Erythroblast (primary cell): ENCODE measurements around the gene NEB.
A peak's percentile ranks its signal among the peaks of the same experiment; 100 is the strongest.
"Not testable (repeated sequence)": the region's sequence is repeated elsewhere in the genome, so short reads cannot be mapped to it uniquely, and the experiment has no call there.

Experiments used
- DNase-seq, 2 experiments: peaks; one replicate each; lab custom pipeline; 2025; lab: John Stamatoyannopoulos, UW
- GATA1 ChIP-seq: IDR thresholded peaks from 2 replicates; pipeline ENCODE4 v1.6.1; 2011; ENCODE audit warnings: low read depth, mild to moderate bottlenecking, control low read depth, low read length, moderate library complexity
- POLR2A ChIP-seq: IDR thresholded peaks from 2 replicates; pipeline ENCODE4 v1.6.1; 2011; ENCODE audit warnings: mild to moderate bottlenecking, low read length

The NEB gene

GRCh38 chr2:151767536-151767935, 33.3 kb upstream of the NEB start:
- peak; percentile 26 to 67 for DNase-seq
- TF ChIP-seq POLR2A: no peak
- no peak for TF ChIP-seq GATA1

DNA sequence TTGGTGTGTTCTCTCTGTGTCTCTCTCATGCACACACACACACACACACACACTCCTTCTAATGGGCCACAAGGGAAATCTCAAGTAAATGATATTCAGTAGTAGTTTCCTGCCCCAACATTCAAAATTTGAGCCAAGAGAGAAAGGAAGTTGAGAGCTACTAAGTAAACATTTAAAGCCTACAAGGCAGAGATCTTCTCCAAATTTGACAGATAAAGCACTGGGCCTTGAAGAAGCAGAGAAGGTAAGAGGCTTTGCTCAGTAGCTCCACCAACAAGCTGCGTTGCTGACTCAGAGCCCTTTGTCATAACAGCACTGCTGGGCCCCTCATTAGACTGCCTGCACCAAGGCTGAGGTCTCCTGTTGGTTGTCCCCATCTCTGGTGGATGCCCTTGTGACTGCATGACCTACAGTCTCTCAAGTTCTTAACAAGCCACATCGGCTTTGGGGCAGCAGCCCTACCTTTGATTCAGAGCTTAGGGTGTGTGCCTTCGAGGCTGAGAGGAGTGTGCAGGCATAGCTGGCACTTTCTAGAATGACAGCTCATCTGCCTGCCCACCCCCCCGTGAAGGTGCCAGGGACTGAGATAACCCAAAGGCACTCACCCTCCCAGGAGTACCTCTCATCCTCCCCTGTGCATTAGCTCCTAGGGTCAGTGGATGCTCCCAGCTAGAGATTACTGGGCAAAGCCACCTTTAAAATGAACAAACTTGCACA, 32.3 kb upstream of the NEB start:
- no peak for TF ChIP-seq GATA1
- TF ChIP-seq POLR2A: no peak
- DNase-seq: peak; percentile 32 to 53

GRCh38 chr2:151765760-151766410, 31.6 kb upstream of the NEB start:
- no peak for DNase-seq
- TF ChIP-seq GATA1: no peak
- TF ChIP-seq POLR2A: no peak

- no peak for TF ChIP-seq GATA1
- no peak for TF ChIP-seq POLR2A
- DNase-seq: no peak
These were observed 28.4 kb upstream of the NEB start for GRCh38 chr2:151762694-151763093.

- DNase-seq: no peak
- TF ChIP-seq GATA1 (no peak), POLR2A (no peak)
These were observed 27.4 kb upstream of the NEB start for GRCh38 chr2:151761687-151762086.

DNA sequence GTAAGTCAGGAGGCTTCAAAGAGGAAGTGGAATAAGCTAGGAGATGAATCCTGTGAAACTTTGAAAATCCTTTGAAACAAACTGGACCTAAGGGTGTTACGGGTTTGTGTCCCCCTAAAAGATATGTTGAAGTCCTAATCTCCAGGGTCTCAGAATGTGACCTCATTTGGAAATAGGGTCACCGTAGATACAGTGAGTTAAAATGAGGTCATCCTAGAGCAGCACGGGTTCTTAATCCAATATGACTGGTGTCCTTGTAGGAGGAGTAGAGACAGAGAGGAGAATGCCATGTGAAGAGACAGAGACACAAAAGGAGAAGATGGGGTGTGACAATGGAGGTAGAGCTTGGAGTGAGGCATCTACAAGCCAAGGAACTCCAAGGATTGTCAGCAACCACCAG, 26.9 kb upstream of the NEB start:
- DNase-seq: no peak

DNA sequence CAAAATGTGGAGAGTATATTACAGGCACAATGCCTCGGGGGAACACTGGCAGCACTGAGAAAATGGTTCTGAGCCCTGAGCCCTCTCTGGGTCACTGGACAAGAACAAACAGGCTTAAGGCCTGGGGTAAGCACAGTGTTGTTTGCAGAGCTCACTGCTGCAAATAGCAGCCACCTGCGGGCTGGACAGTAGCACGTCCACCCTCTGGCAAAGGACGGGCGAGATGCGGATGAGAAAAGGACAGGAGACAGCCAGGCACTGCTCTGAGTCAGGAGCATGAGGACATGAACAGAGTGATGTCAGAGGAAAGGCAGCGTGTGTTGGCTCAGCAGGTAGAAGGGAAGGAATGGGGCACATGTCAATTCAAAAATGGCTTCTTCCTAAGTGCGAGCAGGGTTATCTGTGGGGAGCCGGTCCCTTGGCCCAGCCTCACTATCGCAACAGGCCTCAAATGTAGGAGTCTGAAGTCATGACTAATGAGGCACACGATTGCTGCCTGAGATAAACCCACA, 25.9 kb upstream of the NEB start:
- DNase-seq: peak; percentile 82 to 86
- TF ChIP-seq POLR2A (no peak), GATA1 (no peak)

More for the DNA sequence above, 26.9 kb upstream of the NEB start:
- TF ChIP-seq GATA1 (no peak), POLR2A (no peak)

DNA sequence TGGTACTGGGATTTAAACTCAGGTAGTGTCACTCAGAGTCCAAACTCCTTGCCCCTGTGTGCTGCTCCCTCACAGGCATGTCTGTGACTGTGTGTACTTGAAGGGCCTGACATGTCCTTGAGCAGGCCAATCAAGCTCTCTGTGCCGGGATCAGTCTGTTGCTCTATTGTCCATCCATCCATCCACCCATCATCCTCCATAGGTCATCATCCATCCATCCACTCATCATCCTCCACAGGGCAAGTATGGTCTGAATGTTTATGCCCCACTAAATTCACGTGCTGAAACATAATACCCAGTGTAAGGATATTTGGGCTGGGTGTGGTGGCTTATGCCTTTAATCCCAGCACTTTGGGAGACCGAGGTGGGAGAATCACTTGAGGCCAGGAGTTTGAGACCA, 24.5 kb upstream of the NEB start:
- no peak for DNase-seq
- TF ChIP-seq POLR2A: no peak

DNA sequence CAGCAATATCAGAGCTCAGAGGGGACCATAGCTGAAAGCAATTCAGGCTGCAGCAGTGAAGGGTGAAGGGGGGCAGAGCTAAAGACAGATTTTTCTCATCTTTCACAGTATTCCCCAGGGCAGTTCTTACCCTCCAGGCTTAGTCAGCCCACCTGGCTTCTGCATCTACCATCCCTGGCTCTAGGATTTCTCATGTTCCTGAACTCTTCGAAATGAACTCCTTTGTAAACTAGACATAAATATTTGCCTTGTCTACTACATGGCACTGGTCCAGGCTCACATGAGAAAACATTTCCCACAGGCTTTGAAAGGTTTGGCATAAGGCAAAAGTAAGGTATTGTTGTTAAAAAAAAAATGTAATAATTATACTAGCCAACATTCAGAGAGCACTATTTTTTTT, 23.6 kb upstream of the NEB start:
- no peak for TF ChIP-seq POLR2A
- no peak for TF ChIP-seq GATA1
- DNase-seq: no peak

- DNase-seq: peak in 1 of 2 experiments; percentile 20
- TF ChIP-seq GATA1 (no peak), POLR2A (no peak)
These were observed 22.5 kb upstream of the NEB start for GRCh38 chr2:151756820-151757219.

GRCh38 chr2:151754253-151754897, 20.1 kb upstream of the NEB start:
- no peak for DNase-seq
- TF ChIP-seq GATA1 (no peak), POLR2A (no peak)

DNA sequence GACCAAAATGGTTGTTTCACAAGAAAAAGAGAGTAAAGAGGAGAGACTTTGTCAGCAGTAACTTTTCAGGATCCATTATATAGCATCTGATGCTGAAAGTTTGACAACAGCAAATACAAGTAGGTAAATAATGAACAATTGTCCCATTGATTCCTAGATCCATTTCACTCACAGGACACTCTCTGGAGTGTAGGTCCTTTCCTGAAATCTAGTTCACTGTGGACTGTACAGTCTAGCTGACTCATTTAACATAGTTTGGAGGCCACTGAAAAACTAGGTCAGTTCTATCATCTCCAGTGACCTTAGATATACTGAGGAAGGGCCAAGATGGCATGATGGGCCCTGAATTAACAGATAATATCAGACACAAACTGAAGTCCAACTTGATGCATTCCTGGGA, 19.3 kb upstream of the NEB start:
- TF ChIP-seq GATA1: no peak
- no peak for TF ChIP-seq POLR2A
- no peak for DNase-seq

DNA sequence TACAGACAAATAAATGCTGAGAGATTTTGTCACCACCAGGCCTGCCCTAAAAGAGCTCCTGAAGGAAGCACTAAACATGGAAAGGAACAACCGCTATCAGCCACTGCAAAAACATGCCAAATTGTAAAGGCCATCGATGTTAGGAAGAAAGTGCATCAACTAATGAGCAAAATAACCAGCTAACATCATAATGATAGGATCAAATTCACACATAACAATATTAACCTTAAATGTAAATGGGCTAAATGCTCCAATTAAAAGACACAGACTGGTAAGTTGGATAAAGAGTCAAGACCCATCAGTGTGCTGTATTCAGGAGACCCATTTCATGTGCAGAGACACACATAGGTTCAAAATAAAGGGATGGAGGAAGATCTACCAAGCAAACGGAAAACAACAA, 11.0 kb upstream of the NEB start:
- not testable (repeated sequence) for DNase-seq

GRCh38 chr2:151730262-151730975, 3.9 kb downstream of the NEB start:
- no peak for DNase-seq
- TF ChIP-seq POLR2A: no peak
- no peak for TF ChIP-seq GATA1
